Stimulated activated CD8-positive, alpha-beta memory T cell treated with anti-CD3 and anti-CD28 coated beads, Interleukin-7, amount 100 ng/mL, for 1 hour (primary cell): ENCODE data around the gene TNFRSF6B.
A peak's percentile ranks its signal among the peaks of the same experiment; 100 is the strongest.

Source experiments
- DNase-seq, 2 donors: peaks; one replicate each; pipeline ENCODE4 v3.0.0-alpha.2; 2020; ENCODE audit warnings: low read depth in 2 of 2

Gene TNFRSF6B

GRCh38 chr20:63737945-63738686, 41.7 kb downstream of the TNFRSF6B start:
- no peak for DNase-seq

GRCh38 chr20:63738687-63739129, 42.3 kb downstream of the TNFRSF6B start:
- no peak for DNase-seq

- peak in 1 of 2 donors; percentile 39 for DNase-seq
Observed at GRCh38 chr20:63739130-63740069, 42.9 kb downstream of the TNFRSF6B start, which contains the start of gene SLC2A4RG. Gene SLC2A4RG, plus strand, starts transcription at chr20:63739776. Its CDS starts 137 bp downstream, at chr20:63739913.

GRCh38 chr20:63740070-63740626, 43.7 kb downstream of the TNFRSF6B start:
- no peak for DNase-seq

- DNase-seq = no peak
Observed at GRCh38 chr20:63740627-63741353, 44.3 kb downstream of the TNFRSF6B start.

GRCh38 chr20:63741354-63741675, 44.9 kb downstream of the TNFRSF6B start:
- no peak for DNase-seq

GRCh38 chr20:63741676-63742380, 45.4 kb downstream of the TNFRSF6B start:
- DNase-seq = no peak

GRCh38 chr20:63742381-63743024, 46.1 kb downstream of the TNFRSF6B start:
- DNase-seq = no peak

GRCh38 chr20:63743210-63743970, 46.9 kb downstream of the TNFRSF6B start:
- no peak for DNase-seq

GRCh38 chr20:63744158-63744557, 47.7 kb downstream of the TNFRSF6B start:
- no peak for DNase-seq

GRCh38 chr20:63744574-63745423, 48.3 kb downstream of the TNFRSF6B start:
- no peak for DNase-seq

GRCh38 chr20:63745424-63745805, 49.0 kb downstream of the TNFRSF6B start:
- no peak for DNase-seq

GRCh38 chr20:63745961-63746731, 49.7 kb downstream of the TNFRSF6B start:
- no peak for DNase-seq

GRCh38 chr20:63746751-63747315, 50.4 kb downstream of the TNFRSF6B start:
- DNase-seq = no peak

- DNase-seq = no peak
Observed at GRCh38 chr20:63747622-63748069, 51.2 kb downstream of the TNFRSF6B start.
